Stimulated activated CD4-positive, alpha-beta T cell treated with anti-CD3 and anti-CD28 coated beads, TNF-alpha, amount 100 ng/mL, for 1 hour (primary cell): Measurements from ENCODE around the gene ZC3H12C.

Experiments
- DNase-seq, 3 donors: peaks; one replicate each; pipeline ENCODE4 v3.0.0-alpha.2; 2020; ENCODE audit warnings: low read depth in 3 of 3, low spot score in 1 of 3

The ZC3H12C gene

GRCh38 chr11:110096496-110096895 is 3.3 kb downstream of the ZC3H12C start:
- no peak for DNase-seq

- no peak for DNase-seq
Measured at GRCh38 chr11:110097459-110098012, 4.3 kb downstream of the ZC3H12C start.

DNA sequence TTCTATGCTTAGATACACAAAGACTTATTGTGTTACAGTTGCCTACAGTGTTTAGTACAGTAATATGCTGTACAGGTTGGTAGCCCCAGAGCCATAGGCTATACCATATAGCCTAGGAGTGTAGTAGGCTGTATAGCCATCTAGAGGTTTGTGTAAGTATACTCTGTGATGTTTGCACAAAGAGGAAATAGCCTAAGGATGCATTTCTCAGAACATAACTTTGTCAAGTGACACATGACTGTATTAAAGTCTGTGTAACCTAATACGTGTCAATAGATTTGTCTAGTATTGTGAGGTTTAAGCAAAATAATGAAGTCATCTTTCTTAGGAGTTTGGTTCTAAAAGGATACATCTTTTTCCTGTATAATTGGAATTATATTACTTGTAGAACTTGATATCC is 5.5 kb downstream of the ZC3H12C start:
- no peak for DNase-seq

DNA sequence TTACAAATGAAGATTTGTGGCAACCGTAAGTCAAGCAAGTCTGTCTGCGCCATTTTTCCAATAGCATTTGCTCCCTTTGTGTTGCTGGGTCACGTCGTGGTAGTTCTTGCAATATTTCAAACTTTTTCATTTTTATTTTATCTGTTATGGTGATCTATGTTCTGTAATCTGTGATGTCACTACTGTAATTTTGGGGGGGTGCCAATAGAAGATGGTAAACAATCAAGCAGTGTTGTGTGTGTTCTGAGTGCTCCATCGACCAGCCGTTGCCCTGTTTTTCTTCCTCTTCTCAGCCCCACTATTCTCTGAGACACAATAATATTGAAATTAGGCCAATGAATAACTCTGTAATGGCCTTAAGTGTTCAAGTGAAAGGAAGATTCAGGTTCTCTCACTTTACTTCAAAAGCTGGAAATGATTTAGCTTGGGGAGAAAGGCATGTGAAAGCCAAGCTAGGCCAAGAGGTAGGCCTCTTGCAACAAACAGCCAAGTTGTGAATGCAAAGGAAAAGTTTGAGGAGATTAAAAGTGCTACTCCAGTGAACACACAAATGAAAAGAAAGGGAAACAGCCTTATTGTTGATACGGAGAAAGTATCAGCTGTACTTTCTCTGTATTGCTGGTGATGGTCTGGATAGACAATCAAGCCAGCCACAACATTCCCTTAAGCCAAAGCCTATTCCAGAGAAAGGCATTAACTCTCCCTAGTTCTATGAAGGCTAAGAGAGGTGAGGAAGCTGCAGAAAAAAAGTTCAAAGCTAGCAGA is 7.5 kb downstream of the ZC3H12C start:
- no peak for DNase-seq

DNA sequence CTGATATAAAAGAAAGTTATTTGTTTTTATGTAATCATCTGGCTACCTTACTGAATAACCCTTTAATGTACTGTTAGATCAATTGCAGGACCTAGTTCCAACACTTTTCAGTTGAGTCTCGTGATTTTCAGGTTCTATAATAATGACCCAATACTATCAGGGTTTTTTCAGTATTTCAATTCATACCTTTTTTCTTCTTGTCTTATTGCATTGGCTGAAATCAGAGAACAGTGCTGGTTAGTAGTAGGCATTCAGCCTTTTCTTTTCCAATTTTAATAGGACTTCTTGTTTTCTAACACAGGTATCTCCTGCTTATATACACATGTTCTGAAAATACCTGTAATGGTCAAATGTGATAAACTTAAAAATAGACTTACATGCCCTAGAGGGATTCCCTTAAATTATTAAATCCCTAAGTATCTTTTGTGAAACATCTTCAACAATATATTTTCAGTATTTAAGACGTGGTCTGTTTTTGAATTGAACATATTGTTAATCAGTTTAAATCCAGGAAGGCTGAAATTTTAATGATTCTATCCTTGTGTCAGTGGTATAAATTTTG is 13.6 kb downstream of the ZC3H12C start:
- no peak for DNase-seq

- no peak for DNase-seq
Measured at GRCh38 chr11:110110854-110111253, 17.7 kb downstream of the ZC3H12C start.

- DNase-seq = no peak
Measured at GRCh38 chr11:110112457-110112856, 19.3 kb downstream of the ZC3H12C start.

DNA sequence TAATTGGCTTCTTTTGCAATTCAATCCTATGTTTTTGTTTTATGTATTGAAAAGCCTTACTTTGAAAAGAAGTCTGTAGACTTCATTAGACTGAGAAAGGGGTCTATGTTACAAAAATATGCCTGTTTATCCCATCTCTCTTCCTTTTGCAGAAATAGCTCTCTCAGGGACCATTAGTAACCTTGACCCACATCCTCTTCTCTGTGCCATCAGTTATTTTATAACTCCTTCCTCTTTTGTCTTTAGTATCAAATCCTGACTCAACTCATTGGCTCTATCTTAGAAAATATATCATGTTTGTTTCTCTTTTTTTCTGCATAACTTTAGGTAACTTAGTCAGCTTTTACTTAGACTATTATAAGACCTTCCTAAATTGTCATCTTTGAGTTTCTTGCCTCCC is 20.3 kb downstream of the ZC3H12C start:
- DNase-seq = no peak

DNA sequence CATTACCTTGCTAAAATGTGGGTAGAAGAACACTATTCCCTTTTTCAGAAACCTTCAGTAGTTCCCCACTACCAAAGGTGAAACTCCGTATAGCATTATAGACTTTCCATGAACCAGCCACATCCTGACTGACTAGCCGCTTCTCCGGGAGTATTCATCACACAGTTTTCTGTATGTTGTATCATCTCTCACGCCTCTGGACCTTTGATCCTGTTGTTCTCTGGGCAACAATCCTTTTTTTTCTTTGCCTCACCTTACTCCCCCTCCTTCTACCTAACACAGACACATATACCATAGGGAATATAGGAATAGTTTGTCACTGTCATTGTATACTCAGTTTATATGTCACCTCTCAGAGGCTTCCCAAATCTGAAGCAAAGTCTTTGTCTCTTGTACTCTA is 20.8 kb downstream of the ZC3H12C start:
- no peak for DNase-seq

- no peak for DNase-seq
Measured at GRCh38 chr11:110119317-110119716, 26.1 kb downstream of the ZC3H12C start.

- no peak for DNase-seq
Measured at GRCh38 chr11:110121204-110121603, 28.0 kb downstream of the ZC3H12C start.

GRCh38 chr11:110123003-110123402 is 29.8 kb downstream of the ZC3H12C start:
- DNase-seq = no peak

DNA sequence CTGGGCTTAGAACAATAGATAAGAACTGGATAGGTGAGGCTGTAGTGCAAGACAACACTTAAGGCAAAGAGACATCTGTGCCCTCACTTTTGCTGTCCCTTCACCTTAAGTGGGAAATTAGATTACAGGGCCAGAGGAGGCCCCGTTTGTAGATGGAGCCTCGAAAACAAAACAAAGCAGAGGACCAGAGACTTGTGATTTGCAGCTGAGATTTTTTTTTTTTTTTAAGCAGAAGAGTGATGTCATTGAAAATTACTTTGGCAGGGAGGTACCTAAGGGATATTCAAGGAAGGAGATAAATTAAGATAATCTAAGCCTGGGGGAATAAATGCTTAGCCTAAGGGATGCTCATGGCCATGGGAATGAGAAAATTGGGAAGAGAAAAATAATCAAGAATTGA is 31.4 kb downstream of the ZC3H12C start:
- DNase-seq = no peak

- no peak for DNase-seq
Measured at GRCh38 chr11:110125632-110126031, 32.4 kb downstream of the ZC3H12C start.

- no peak for DNase-seq
Measured at GRCh38 chr11:110126936-110127335, 33.7 kb downstream of the ZC3H12C start.

GRCh38 chr11:110128161-110128560 is 35.0 kb downstream of the ZC3H12C start:
- DNase-seq = no peak

DNA sequence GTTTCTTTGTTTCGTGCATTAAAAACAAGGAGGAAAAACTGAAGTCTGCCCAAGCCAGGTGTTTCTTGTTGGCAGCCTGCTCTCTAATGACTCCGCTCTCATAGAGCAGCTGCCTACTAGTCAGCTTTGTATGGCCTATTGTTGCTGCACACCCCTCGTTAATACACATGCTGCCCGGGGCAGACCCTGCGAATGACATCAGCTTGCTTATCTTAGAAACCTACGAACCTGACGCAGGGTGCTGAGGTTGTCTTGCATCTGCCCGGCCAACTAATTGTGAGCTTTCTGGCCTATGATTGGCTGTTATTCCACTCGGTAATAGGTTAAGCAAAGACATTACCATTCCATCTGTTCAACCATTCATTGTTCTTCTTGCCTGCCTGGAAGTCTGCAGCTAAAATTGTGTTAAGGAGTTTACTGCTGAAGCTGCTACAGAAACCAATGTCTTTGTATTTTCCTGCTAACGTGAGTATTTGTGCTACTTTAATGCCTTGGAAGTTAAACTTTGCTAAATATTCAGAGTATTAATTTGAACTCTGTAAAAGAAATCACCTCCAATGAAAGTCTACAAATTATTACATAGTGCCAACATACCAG is 37.5 kb downstream of the ZC3H12C start:
- no peak for DNase-seq

GRCh38 chr11:110131386-110132123 is 38.4 kb downstream of the ZC3H12C start:
- DNase-seq = no peak

DNA sequence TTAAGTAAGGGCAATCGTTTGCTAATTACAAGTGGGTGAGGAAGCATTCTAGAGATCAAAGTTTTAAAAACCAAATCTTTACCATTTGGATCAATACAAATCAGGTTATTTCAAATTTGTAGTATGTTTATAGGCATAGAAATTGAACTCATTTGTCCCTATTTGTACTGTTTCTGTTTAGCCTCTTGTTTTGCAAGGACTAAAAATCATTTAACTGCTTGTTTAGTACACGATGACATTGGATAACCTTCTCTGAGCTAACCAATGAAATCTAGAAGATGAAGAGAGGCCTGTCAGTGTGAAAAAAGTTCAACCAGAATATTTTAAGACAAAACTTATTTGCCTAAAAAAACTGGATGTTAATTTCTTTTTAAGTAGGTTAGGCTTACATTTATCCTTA is 40.0 kb downstream of the ZC3H12C start:
- DNase-seq = no peak

DNA sequence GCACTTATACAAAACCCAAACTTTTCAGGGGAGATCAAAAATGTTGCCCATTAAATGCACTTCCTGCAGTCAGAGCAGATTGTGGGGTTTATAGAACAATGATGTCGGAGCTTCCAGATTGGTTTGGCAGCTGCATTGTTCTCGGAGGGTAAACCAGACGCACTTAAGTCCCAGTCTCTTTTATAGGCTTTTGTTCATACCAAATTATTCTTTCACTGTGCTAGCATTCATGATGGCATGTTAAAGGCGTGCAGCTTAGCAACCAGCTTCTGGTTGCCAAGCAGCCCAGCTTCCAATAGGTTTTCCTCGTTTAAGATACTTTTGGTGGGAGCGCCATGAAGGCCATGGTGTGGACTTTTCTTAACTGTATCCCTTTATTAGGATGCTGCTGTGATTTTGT is 40.9 kb downstream of the ZC3H12C start:
- no peak for DNase-seq

- DNase-seq = no peak
Measured at GRCh38 chr11:110141812-110142211, 48.6 kb downstream of the ZC3H12C start.
